Measurements from ENCODE around the gene KAT5. TPM values are rescaled to one million over a fixed set of nuclear protein-coding genes. Genes with fewer than 3 reads are reported as not detected.

Gene KAT5
- total RNA-seq, 1 experiment from 2014 or later: 49.6 TPM

GRCh38 chr11:65712633-65713076, 603 bp downstream of the KAT5 start:
- peaks cover 5% of the 10 kb centered on the region for H4K20me1 ChIP-seq (ENCODE audit: insufficient read depth)
- H3K4me1 ChIP-seq (replicated peaks; ENCODE audit: insufficient read depth): peaks cover 13% of the 10 kb centered on the region
- CTCF ChIA-PET: interaction anchor here (0.6 to 2.3 kb wide), 8 partner anchors 26 to 172 kb away, joined by 3 to 22 read pairs (median 8); partner anchors contain the start of gene AP5B1
- no peaks in the 10 kb centered on the region for H3K9me2 ChIP-seq (ENCODE audit: insufficient read depth)
- H3K79me2 ChIP-seq (ENCODE audit: low read depth): peaks cover 12% of the 10 kb centered on the region
- peaks cover 9% of the 10 kb centered on the region; the same call in 1 of the 2 replicates for H3K36me3 ChIP-seq (ENCODE audit: low read depth)
- H3K4me3 ChIP-seq: peak overlapping the region; percentile 86
- POLR2A ChIA-PET (ENCODE audit: unreplicated experiment): interaction anchor here (0.6 to 1.3 kb wide), 16 partner anchors 8 to 590 kb away, joined by 3 to 37 read pairs (median 5); partner anchors contain the start of genes MRPL49, RELA and RNASEH2C
- H3F3A ChIP-seq (ENCODE audit: insufficient read depth, low read depth): peaks cover 22% of the 10 kb centered on the region; the same call in 1 of the 2 replicates
- no peak overlapping the region for H3K27ac ChIP-seq
- TSS peak; percentile 59 for BruUV-seq (replicated peaks)
- TF ChIP-seq, protein P1, sequence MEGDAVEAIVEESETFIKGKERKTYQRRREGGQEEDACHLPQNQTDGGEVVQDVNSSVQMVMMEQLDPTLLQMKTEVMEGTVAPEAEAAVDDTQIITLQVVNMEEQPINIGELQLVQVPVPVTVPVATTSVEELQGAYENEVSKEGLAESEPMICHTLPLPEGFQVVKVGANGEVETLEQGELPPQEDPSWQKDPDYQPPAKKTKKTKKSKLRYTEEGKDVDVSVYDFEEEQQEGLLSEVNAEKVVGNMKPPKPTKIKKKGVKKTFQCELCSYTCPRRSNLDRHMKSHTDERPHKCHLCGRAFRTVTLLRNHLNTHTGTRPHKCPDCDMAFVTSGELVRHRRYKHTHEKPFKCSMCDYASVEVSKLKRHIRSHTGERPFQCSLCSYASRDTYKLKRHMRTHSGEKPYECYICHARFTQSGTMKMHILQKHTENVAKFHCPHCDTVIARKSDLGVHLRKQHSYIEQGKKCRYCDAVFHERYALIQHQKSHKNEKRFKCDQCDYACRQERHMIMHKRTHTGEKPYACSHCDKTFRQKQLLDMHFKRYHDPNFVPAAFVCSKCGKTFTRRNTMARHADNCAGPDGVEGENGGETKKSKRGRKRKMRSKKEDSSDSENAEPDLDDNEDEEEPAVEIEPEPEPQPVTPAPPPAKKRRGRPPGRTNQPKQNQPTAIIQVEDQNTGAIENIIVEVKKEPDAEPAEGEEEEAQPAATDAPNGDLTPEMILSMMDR (conservative IDR thresholded peaks at IDR 0.05): no peak
- no peak for TF ChIP-seq EZH2 (IDR thresholded peaks at IDR 0.05; ENCODE audit: low read depth)
- H2AFZ ChIP-seq: no peak overlapping the region
- H3K9me3 ChIP-seq (ENCODE audit: insufficient read depth, low read depth): no peaks in the 10 kb centered on the region
- no peak for DNase-seq
- intact Hi-C loops (cut with micrococcal nuclease; ENCODE audit: unreplicated experiment): loop anchor here (1.0 to 5.0 kb wide), 2 partner anchors 140 to 145 kb away; partner anchors contain the start of genes FAM89B and ZNRD2
- peak overlapping the region; percentile 82 for H3K4me2 ChIP-seq
- no peaks in the 10 kb centered on the region for H3K27me3 ChIP-seq (ENCODE audit: insufficient read depth, low read depth)

DNA sequence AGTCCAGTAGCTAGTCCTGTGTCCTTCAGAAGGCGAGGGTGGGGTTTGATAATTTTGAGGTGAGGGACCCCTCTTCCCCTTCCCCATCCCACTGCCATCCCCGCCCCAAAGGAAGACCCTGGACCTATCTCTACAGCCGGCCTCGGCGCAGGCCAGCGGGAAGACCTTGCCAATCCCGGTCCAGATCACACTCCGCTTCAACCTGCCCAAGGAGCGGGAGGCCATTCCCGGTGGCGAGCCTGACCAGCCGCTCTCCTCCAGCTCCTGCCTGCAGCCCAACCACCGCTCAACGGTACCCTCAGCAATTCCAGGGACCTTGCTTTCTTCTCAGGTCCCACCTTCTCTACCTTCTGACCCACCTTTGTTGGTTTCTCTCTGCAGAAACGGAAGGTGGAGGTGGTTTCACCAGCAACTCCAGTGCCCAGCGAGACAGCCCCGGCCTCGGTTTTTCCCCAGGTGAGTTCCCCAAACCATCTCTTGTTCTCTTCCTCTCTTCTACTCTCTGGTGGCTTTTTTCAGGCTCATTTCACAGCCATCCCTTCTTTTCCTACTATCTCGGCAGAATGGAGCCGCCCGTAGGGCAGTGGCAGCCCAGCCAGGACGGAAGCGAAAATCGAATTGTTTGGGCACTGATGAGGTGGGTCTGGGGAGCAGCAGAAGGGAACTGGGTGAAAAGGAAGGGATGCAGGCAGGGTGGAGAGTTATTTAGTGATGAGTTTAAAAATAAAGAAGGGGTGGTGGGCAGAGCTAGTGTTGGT, 1.3 kb downstream of the KAT5 start:
- Histone ChIP-seq H3F3A (ENCODE audit: insufficient read depth, low read depth) (peaks cover 22% of the 10 kb centered on the region; the same call in 1 of the 2 replicates), H3K36me3 (ENCODE audit: low read depth) (peaks cover 9% of the 10 kb centered on the region; the same call in 1 of the 2 replicates), H3K4me1 (replicated peaks; ENCODE audit: insufficient read depth) (peaks cover 13% of the 10 kb centered on the region), H2AFZ (no peak overlapping the region), H3K9me3 (ENCODE audit: insufficient read depth, low read depth) (no peaks in the 10 kb centered on the region), H3K27ac (no peak overlapping the region), H3K79me2 (ENCODE audit: low read depth) (peaks cover 16% of the 10 kb centered on the region), H3K27me3 (ENCODE audit: insufficient read depth, low read depth) (no peaks in the 10 kb centered on the region), H4K20me1 (ENCODE audit: insufficient read depth) (peaks cover 5% of the 10 kb centered on the region), H3K4me3 (peak overlapping the region; percentile 86; the same call in 1 of the 2 replicates), H3K4me2 (peak overlapping the region; percentile 82), H3K9me2 (ENCODE audit: insufficient read depth) (no peaks in the 10 kb centered on the region)
- TF ChIP-seq, protein P1 (conservative IDR thresholded peaks at IDR 0.05): no peak
- no peak for TF ChIP-seq EZH2 (IDR thresholded peaks at IDR 0.05; ENCODE audit: low read depth)
- no TSS peak for BruUV-seq (replicated peaks)
- ChIA-PET POLR2A (ENCODE audit: unreplicated experiment) (interaction anchor here (0.5 kb wide), 1 partner anchor 300 kb away, joined by 4 read pairs; no protein-coding TSS in a partner anchor), CTCF (interaction anchor here (0.6 to 2.3 kb wide), 2 partner anchors 54 to 67 kb away, joined by 3 to 22 read pairs; partner anchors contain the start of gene AP5B1)
- no peak for DNase-seq
- intact Hi-C loops (cut with micrococcal nuclease; ENCODE audit: unreplicated experiment): loop anchor here (5.0 kb wide), 1 partner anchor 141 kb away; the partner anchor contains the start of genes FAM89B and ZNRD2

- Histone ChIP-seq H3K4me3 (no peak overlapping the region), H3K9me3 (ENCODE audit: insufficient read depth, low read depth) (no peaks in the 10 kb centered on the region), H3F3A (ENCODE audit: insufficient read depth, low read depth) (peaks cover 23% of the 10 kb centered on the region; the same call in 1 of the 2 replicates), H3K27me3 (ENCODE audit: insufficient read depth, low read depth) (no peaks in the 10 kb centered on the region), H3K9me2 (ENCODE audit: insufficient read depth) (no peaks in the 10 kb centered on the region), H4K20me1 (ENCODE audit: insufficient read depth) (peaks cover 8% of the 10 kb centered on the region), H2AFZ (no peak overlapping the region), H3K27ac (no peak overlapping the region), H3K79me2 (ENCODE audit: low read depth) (peaks cover 27% of the 10 kb centered on the region), H3K4me1 (replicated peaks; ENCODE audit: insufficient read depth) (peaks cover 20% of the 10 kb centered on the region), H3K4me2 (no peak overlapping the region), H3K36me3 (ENCODE audit: low read depth) (peaks cover 9% of the 10 kb centered on the region; the same call in 1 of the 2 replicates)
- BruUV-seq (replicated peaks): no TSS peak
- ChIA-PET POLR2A (ENCODE audit: unreplicated experiment) (interaction anchor here (0.5 kb wide), 1 partner anchor 144 kb away, joined by 4 read pairs; no protein-coding TSS in a partner anchor), CTCF (no interaction called here)
- intact Hi-C loops (cut with micrococcal nuclease; ENCODE audit: unreplicated experiment): loop anchor here (5.0 kb wide), 1 partner anchor 142 kb away; the partner anchor contains the start of genes FAM89B and ZNRD2
- no peak for DNase-seq
- TF ChIP-seq, protein P1 (conservative IDR thresholded peaks at IDR 0.05): no peak
- no peak for TF ChIP-seq EZH2 (IDR thresholded peaks at IDR 0.05; ENCODE audit: low read depth)
Observed at GRCh38 chr11:65714433-65714832, 2.4 kb downstream of the KAT5 start.
